NCI-H1105 treated with DMSO at 0.1 percent for 48 hours (cell line): ENCODE measurements around the gene AKNA.

Source experiments
- DNase-seq: peaks from one replicate; lab custom pipeline; 2025; lab: John Stamatoyannopoulos, UW

The AKNA gene

DNA sequence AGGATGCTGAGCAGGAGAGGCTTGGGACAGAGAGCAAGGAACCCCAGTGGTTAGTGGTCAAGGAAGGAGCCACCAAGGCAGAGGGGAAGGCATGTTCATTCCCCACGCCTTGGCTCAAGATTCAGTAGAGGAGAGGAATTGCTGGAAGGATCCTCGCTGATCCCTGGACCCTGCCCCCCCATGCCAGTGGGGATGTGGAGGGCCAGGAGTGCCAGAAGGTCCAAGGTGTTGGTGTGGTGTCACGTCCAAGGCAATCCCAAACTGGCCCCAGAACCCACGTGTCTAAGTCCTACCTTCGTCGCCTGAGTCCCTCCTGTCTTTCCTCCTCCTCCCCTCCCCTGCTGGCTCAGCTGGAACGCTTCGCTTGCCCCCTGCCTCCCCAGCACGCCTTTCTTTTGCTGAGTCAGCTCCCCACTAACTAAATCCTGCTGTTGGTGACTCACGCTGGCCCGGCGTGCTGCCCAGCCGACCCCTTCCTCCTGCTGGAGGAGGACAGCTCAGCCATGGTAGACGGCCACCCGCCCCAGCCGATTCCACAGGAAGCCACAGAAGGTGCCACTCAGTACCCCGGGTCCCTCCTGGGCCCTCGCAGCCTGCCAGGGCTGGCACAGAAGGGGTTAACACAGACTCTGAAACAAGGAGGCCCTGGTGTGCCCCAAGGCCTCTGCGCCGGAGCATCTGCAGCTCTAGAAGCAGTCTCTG, 102.5 kb downstream of the AKNA start:
- DNase-seq: no peak

DNA sequence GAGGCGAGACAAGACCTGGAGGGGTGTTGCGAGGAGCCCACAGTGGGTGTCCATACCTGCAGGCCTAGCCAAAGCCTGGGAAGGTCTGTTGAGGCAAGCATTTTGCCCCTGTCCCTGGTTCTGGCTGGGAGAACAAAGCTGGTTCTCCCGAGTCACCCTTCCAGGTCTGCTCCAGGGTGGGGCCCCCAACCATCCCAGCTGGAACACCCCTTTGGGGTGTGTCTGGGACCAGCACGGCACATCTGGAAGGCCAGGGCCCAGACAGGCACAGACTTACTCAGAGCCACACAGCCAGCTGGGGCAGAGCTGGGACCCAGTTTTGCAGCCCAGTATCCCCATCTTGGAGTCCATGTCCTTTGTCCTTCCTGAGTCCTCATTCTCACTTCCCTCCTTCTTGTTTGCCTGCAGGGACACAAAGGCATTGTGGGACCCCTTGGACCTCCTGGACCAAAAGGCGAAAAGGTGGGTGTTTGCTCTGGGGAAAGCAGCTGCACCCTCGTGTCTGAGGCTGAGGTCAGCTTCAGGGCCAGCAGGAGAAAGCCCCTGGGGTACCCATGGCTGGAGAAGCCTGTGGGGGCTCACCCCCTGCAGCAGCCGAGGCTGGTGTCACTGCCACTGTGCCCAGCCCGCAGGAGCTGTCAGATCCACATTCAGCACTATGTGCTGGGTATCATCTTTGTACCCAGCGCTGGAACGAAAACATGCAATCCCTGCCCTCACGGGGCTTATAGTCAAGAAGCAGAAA, 103.3 kb downstream of the AKNA start:
- no peak for DNase-seq
